IMR-90 (cell line): Measurements from ENCODE around the gene AIP. TPM values are rescaled to one million over a fixed set of nuclear protein-coding genes. Genes with fewer than 3 reads are reported as not detected.
A peak's percentile ranks its signal among the peaks of the same experiment; 100 is the strongest.

Experiments
- ATAC-seq: fragments of 200-7000 bp; cut with Tn5 transposase; 2 replicates; pipeline ENCODE4 v1.9.1; 2020; ENCODE audit warnings: low read depth, mild to moderate bottlenecking, moderate library complexity
- BruUV-seq: library from RNA; stranded (reverse); fragments of 400-500 nt; replicated peaks from 2 replicates; lab custom pipeline; 2021; lab: Mats Ljungman, UMichigan
- CTCF ChIA-PET: fragments of 300-600 bp; formaldehyde crosslinking; extraction: SDS; loops from one replicate; lab custom pipeline; 2021; ENCODE audit warnings: antibody characterized with exemption; lab: Yijun Ruan, JAX
- POLR2A ChIA-PET: fragments of 300-600 bp; sonication (Branson Sonifier 250); formaldehyde crosslinking; loops from one replicate; lab custom pipeline; 2022; ENCODE audit warnings: antibody characterized with exemption; ENCODE audit not compliant: unreplicated experiment; lab: Charles Lee
- DNase-seq: peaks from one replicate; pipeline ENCODE4 v3.0.0; 2013
- H2AFZ ChIP-seq: replicated peaks from 2 replicates; pipeline ENCODE3; 2013; ENCODE audit warnings: low read length, mild to moderate bottlenecking; ENCODE audit not compliant: poor library complexity
- H2AK5ac ChIP-seq: 2 replicates; pipeline ENCODE4 v1.6.1; 2013; ENCODE audit warnings: low read depth, low read length, inconsistent platforms
- H2AK9ac ChIP-seq: replicated peaks from 2 replicates; pipeline ENCODE3; 2013; ENCODE audit warnings: mild to moderate bottlenecking, low read depth, low read length, moderate library complexity; ENCODE audit not compliant: poor library complexity
- H2BK120ac ChIP-seq: 2 replicates; pipeline ENCODE4 v1.6.1; 2013; ENCODE audit warnings: low read depth, low read length, inconsistent platforms
- H2BK15ac ChIP-seq: 3 replicates; pipeline ENCODE4 v1.6.1; 2013; ENCODE audit warnings: low read depth, low read length, inconsistent platforms
- H2BK20ac ChIP-seq: 2 replicates; pipeline ENCODE4 v1.6.1; 2013; ENCODE audit warnings: low read depth, mild to moderate bottlenecking, inconsistent platforms, low read length, moderate library complexity
- H2BK5ac ChIP-seq: 2 replicates; pipeline ENCODE4 v1.6.1; 2013; ENCODE audit warnings: mild to moderate bottlenecking, low read depth, low read length, inconsistent platforms; ENCODE audit not compliant: poor library complexity, severe bottlenecking
- H3K14ac ChIP-seq: replicated peaks from 2 replicates; pipeline ENCODE4 v1.6.1; 2013; ENCODE audit warnings: low read depth, low read length, inconsistent platforms
- H3K18ac ChIP-seq: 2 replicates; pipeline ENCODE4 v1.6.1; 2013; ENCODE audit warnings: low read depth, low read length, control low read depth
- H3K23ac ChIP-seq: 2 replicates; pipeline ENCODE4 v1.6.1; 2013; ENCODE audit warnings: low read depth, low read length, inconsistent platforms
- H3K27ac ChIP-seq: 2 replicates; pipeline ENCODE4 v1.5.1; 2013; ENCODE audit warnings: mild to moderate bottlenecking, control low read depth, low read length; ENCODE audit not compliant: insufficient read depth
- H3K27me3 ChIP-seq: 2 replicates; pipeline ENCODE4 v1.6.1; 2013; ENCODE audit warnings: low read length; ENCODE audit not compliant: control insufficient read depth, insufficient read depth
- H3K36me3 ChIP-seq: 2 replicates; pipeline ENCODE4 v1.6.1; 2013; ENCODE audit warnings: low read length, mixed read lengths; ENCODE audit not compliant: control insufficient read depth, insufficient read depth
- H3K4ac ChIP-seq: 2 replicates; pipeline ENCODE4 v1.6.1; 2013; ENCODE audit warnings: low read depth, low read length, inconsistent platforms
- H3K4me1 ChIP-seq: 2 replicates; pipeline ENCODE4 v1.6.1; 2013; ENCODE audit warnings: low read length, mixed read lengths; ENCODE audit not compliant: control insufficient read depth, insufficient read depth
- H3K4me2 ChIP-seq: 2 replicates; pipeline ENCODE4 v1.6.1; 2013; ENCODE audit warnings: low read depth, mild to moderate bottlenecking, control low read depth, low read length, moderate library complexity
- H3K4me3 ChIP-seq: 2 replicates; pipeline ENCODE4 v1.5.1; 2013; ENCODE audit warnings: low read depth, mild to moderate bottlenecking, control low read depth, low read length, moderate library complexity; ENCODE audit not compliant: insufficient read depth
- H3K56ac ChIP-seq: 2 replicates; pipeline ENCODE4 v1.6.1; 2013; ENCODE audit warnings: low read length, inconsistent platforms; ENCODE audit not compliant: insufficient read depth; ENCODE audit errors: extremely low read depth
- H3K79me1 ChIP-seq, 2 experiments: 2 replicates each; pipeline ENCODE4 v1.6.1; 2013; ENCODE audit warnings: low read length in 2 of 2, inconsistent platforms in 1 of 2, low read depth in 1 of 2
- H3K9ac ChIP-seq: 2 replicates; pipeline ENCODE4 v1.6.1; 2013; ENCODE audit warnings: low read depth, low read length, control low read depth
- H3K9me1 ChIP-seq: 2 replicates; pipeline ENCODE4 v1.6.1; 2013; ENCODE audit warnings: low read length, inconsistent platforms; ENCODE audit not compliant: insufficient read depth
- H3K9me3 ChIP-seq: 2 replicates; pipeline ENCODE4 v1.6.1; 2013; ENCODE audit warnings: low read length; ENCODE audit not compliant: control insufficient read depth, insufficient read depth
- H4K20me1 ChIP-seq: 2 replicates; pipeline ENCODE4 v1.6.1; 2013; ENCODE audit warnings: low read length, inconsistent platforms; ENCODE audit not compliant: insufficient read depth
- H4K5ac ChIP-seq: 2 replicates; pipeline ENCODE4 v1.6.1; 2013; ENCODE audit warnings: mild to moderate bottlenecking, low read depth, low read length, control low read depth
- H4K8ac ChIP-seq, 2 experiments: 2 replicates each; pipeline ENCODE4 v1.6.1; 2013; ENCODE audit warnings: low read depth in 2 of 2, low read length in 2 of 2, control low read depth in 1 of 2, inconsistent platforms in 1 of 2
- H4K91ac ChIP-seq: 2 replicates; pipeline ENCODE4 v1.6.1; 2013; ENCODE audit warnings: low read depth, low read length, inconsistent platforms; ENCODE audit not compliant: insufficient read depth
- CHD1 ChIP-seq: IDR thresholded peaks from 2 replicates; pipeline ENCODE4 v1.6.1; 2012; ENCODE audit warnings: low read depth, low read length, improper control_type of control experiment
- CTCF ChIP-seq: conservative IDR thresholded peaks from 2 replicates; pipeline ENCODE4 v1.5.1; 2012; ENCODE audit warnings: mild to moderate bottlenecking, low read depth, low read length, improper control_type of control experiment
- POLR2A ChIP-seq: IDR thresholded peaks from 2 replicates; pipeline ENCODE4 v1.6.1; 2012; ENCODE audit warnings: mild to moderate bottlenecking, low read depth, low read length
- WGBS, 2 experiments: methylation state at CpG; one replicate each; pipeline versions ENCODE4 v1.1.5 to v1.1.7; 2013; ENCODE audit warnings: missing lambda C conversion rate in 2 of 2; ENCODE audit not compliant: insufficient read length in 1 of 2; ENCODE audit errors: extremely low coverage in 2 of 2; 5-methylcytosine and 5-hydroxymethylcytosine counted together
- dilution Hi-C: fragments of 300-500 bp; cut with HindIII; formaldehyde crosslinking; loops from one replicate; pipeline ENCODE4 v1.14.3; 2018; ENCODE audit warnings: low sequenced_read_pairs; ENCODE audit not compliant: unreplicated experiment
- in situ Hi-C: fragments of 300-500 bp; cut with MboI; formaldehyde crosslinking; loops from 3 replicates; pipeline ENCODE4 v1.14.3; 2019; ENCODE audit warnings: low sequenced_read_pairs, inconsistent platforms, mixed read lengths
- intact Hi-C: fragments of 100-400 bp; cut with micrococcal nuclease; formaldehyde crosslinking; loops from 2 replicates; pipeline ENCODE4 v1.10.0; 2022
- polyA plus RNA-seq, 3 experiments: library from polyadenylated mRNA; depleted of rRNA; stranded (reverse); fragments of >200 nt; gene quantifications; 2 replicates each; pipeline ENCODE4 v1.2.3, GENCODE V29; 2012; ENCODE audit warnings: low replicate concordance in 1 of 3
- total RNA-seq: library from RNA; depleted of rRNA; stranded (reverse); fragments of >200 nt; gene quantifications from 2 replicates; pipeline ENCODE4 v1.2.3, GENCODE V29; 2012
- TF ChIP-seq, protein P1 (sequence below): fragments of 150-350 bp; IDR thresholded peaks from 2 replicates; pipeline ENCODE4 v1.6.1; 2017; ENCODE audit warnings: mild to moderate bottlenecking, antibody characterized with exemption, low read length, low read depth

The AIP gene
- total and polyA plus RNA-seq, 2 of the 4 experiments (the other 2 are of a cell fraction) = 95.5 to 122 TPM

GRCh38 chr11:67486481-67487195, 3.8 kb downstream of the AIP start:
- Histone ChIP-seq H4K91ac (no peak overlapping the region), H3K9me3 (no peaks in the 10 kb centered on the region), H3K23ac (no peak overlapping the region), H3K27ac (no peak overlapping the region), H4K8ac (no peak overlapping the region), H3K27me3 (no peaks in the 10 kb centered on the region), H2AK9ac (peak overlapping the region; percentile 22), H3K36me3 (peaks cover 29% of the 10 kb centered on the region), H4K20me1 (no peaks in the 10 kb centered on the region; the same call in none of the 2 replicates), H2BK120ac (no peak overlapping the region), H4K5ac (no peak overlapping the region), H3K9me1 (peaks cover 19% of the 10 kb centered on the region), H3K4me3 (no peak overlapping the region), H3K4me1 (peaks cover 3% of the 10 kb centered on the region; the same call in 1 of the 2 replicates), H3K9ac (no peak overlapping the region), H2AFZ (no peak overlapping the region), H3K56ac (no peak overlapping the region), H3K79me1 (peaks cover 14 to 38% of the 10 kb centered on the region in 2 experiments), H3K18ac (no peak overlapping the region), H2AK5ac (no peak overlapping the region), H2BK15ac (no peak overlapping the region), H3K4ac (no peak overlapping the region), H3K4me2 (no peak overlapping the region), H2BK5ac (no peak overlapping the region), H2BK20ac (no peak overlapping the region), H3K14ac (no peak overlapping the region)
- BruUV-seq = no TSS peak
- dilution Hi-C loops = no loop called here
- intact Hi-C loops = no loop called here
- ChIA-PET POLR2A (no interaction called here), CTCF (no interaction called here)
- 90% methylated on average over 16 of the region's 20 CpGs; no CpG with 5 or more reads in 1 of the 2 experiments for WGBS, 2 experiments
- in situ Hi-C loops = no loop called here
- DNase-seq = no peak
- ATAC-seq = no peak
- TF ChIP-seq CTCF (no peak), POLR2A (no peak), CHD1 (no peak)
- TF ChIP-seq, protein P1, sequence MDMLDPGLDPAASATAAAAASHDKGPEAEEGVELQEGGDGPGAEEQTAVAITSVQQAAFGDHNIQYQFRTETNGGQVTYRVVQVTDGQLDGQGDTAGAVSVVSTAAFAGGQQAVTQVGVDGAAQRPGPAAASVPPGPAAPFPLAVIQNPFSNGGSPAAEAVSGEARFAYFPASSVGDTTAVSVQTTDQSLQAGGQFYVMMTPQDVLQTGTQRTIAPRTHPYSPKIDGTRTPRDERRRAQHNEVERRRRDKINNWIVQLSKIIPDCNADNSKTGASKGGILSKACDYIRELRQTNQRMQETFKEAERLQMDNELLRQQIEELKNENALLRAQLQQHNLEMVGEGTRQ = no peak
